T-helper 2 cell treated with Interferon-gamma antibody and Interleukin-4, amounts not matched to agents 5 μg/mL and 100 μg/mL, for 36 hours (primary cell): ENCODE data around the gene SSBP3.
A peak's percentile ranks its signal among the peaks of the same experiment; 100 is the strongest.

Source experiments
- DNase-seq: peaks from one replicate; pipeline ENCODE4 v3.0.0; 2021; ENCODE audit warnings: low spot score
- H3K27ac Mint-ChIP-seq: one replicate; pipeline ENCODE4 v1.8.0; 2021; ENCODE audit warnings: mild to moderate bottlenecking, mixed read lengths
- H3K27me3 Mint-ChIP-seq: one replicate; pipeline ENCODE4 v1.8.0; 2021; ENCODE audit warnings: low read depth, mixed read lengths
- H3K36me3 Mint-ChIP-seq: one replicate; pipeline ENCODE4 v1.8.0; 2021; ENCODE audit warnings: low read depth, mixed read lengths
- H3K4me1 Mint-ChIP-seq: one replicate; pipeline ENCODE4 v1.8.0; 2021; ENCODE audit warnings: low read depth, mixed read lengths
- H3K4me3 Mint-ChIP-seq: one replicate; pipeline ENCODE4 v1.8.0; 2022; ENCODE audit warnings: mild to moderate bottlenecking, moderate library complexity, mixed read lengths
- H3K9me3 Mint-ChIP-seq: one replicate; pipeline ENCODE4 v1.8.0; 2021; ENCODE audit warnings: mixed read lengths

The SSBP3 gene

GRCh38 chr1:54405898-54406293 is 298 bp downstream of the SSBP3 start:
- Mint-ChIP-seq H3K9me3 (no peaks in the 10 kb centered on the region), H3K4me1 (peaks cover 68% of the 10 kb centered on the region)

GRCh38 chr1:54404939-54405897 is 976 bp downstream of the SSBP3 start:
- Mint-ChIP-seq H3K36me3 (peaks cover 39% of the 10 kb centered on the region), H3K4me3 (peak overlapping the region; percentile 87), H3K27ac (peak overlapping the region; percentile 33), H3K9me3 (no peaks in the 10 kb centered on the region), H3K4me1 (peaks cover 71% of the 10 kb centered on the region), H3K27me3 (no peaks in the 10 kb centered on the region)
- DNase-seq = peak; percentile 18

More at GRCh38 chr1:54405898-54406293, 298 bp downstream of the SSBP3 start:
- no peak overlapping the region for H3K27ac Mint-ChIP-seq
- no peaks in the 10 kb centered on the region for H3K27me3 Mint-ChIP-seq
- no peak overlapping the region for H3K4me3 Mint-ChIP-seq
- DNase-seq = no peak
- peaks cover 33% of the 10 kb centered on the region for H3K36me3 Mint-ChIP-seq

GRCh38 chr1:54404263-54404662 is 1.9 kb downstream of the SSBP3 start:
- Mint-ChIP-seq H3K27me3 (no peaks in the 10 kb centered on the region), H3K27ac (peak overlapping the region; percentile 45), H3K9me3 (no peaks in the 10 kb centered on the region), H3K4me1 (peaks cover 69% of the 10 kb centered on the region), H3K36me3 (peaks cover 48% of the 10 kb centered on the region), H3K4me3 (peak overlapping the region; percentile 87)
- no peak for DNase-seq

- DNase-seq = peak; percentile 39
- Mint-ChIP-seq H3K27ac (peak overlapping the region; percentile 45), H3K36me3 (peaks cover 52% of the 10 kb centered on the region)
These were observed 2.4 kb downstream of the SSBP3 start for GRCh38 chr1:54403808-54404261.

GRCh38 chr1:54403405-54403804 is 2.8 kb downstream of the SSBP3 start:
- H3K36me3 Mint-ChIP-seq = peaks cover 57% of the 10 kb centered on the region
- H3K9me3 Mint-ChIP-seq = no peaks in the 10 kb centered on the region
- no peaks in the 10 kb centered on the region for H3K27me3 Mint-ChIP-seq
- H3K4me1 Mint-ChIP-seq = peaks cover 61% of the 10 kb centered on the region
- H3K4me3 Mint-ChIP-seq = peak overlapping the region; percentile 87
- H3K27ac Mint-ChIP-seq = peak overlapping the region; percentile 2
- no peak for DNase-seq

More at GRCh38 chr1:54403808-54404261, 2.4 kb downstream of the SSBP3 start:
- Mint-ChIP-seq H3K4me3 (peak overlapping the region; percentile 87), H3K9me3 (no peaks in the 10 kb centered on the region), H3K27me3 (no peaks in the 10 kb centered on the region), H3K4me1 (peaks cover 66% of the 10 kb centered on the region)

GRCh38 chr1:54402896-54403295 is 3.3 kb downstream of the SSBP3 start:
- Mint-ChIP-seq H3K4me3 (no peak overlapping the region), H3K36me3 (peaks cover 60% of the 10 kb centered on the region)
- DNase-seq = no peak

GRCh38 chr1:54401799-54402198 is 4.4 kb downstream of the SSBP3 start:
- H3K4me1 Mint-ChIP-seq = peaks cover 52% of the 10 kb centered on the region
- no peaks in the 10 kb centered on the region for H3K27me3 Mint-ChIP-seq
- peaks cover 60% of the 10 kb centered on the region for H3K36me3 Mint-ChIP-seq
- H3K9me3 Mint-ChIP-seq = no peaks in the 10 kb centered on the region
- H3K27ac Mint-ChIP-seq = no peak overlapping the region
- no peak overlapping the region for H3K4me3 Mint-ChIP-seq
- no peak for DNase-seq

More at GRCh38 chr1:54402896-54403295, 3.3 kb downstream of the SSBP3 start:
- H3K27me3 Mint-ChIP-seq = no peaks in the 10 kb centered on the region
- H3K4me1 Mint-ChIP-seq = peaks cover 57% of the 10 kb centered on the region
- no peak overlapping the region for H3K27ac Mint-ChIP-seq
- H3K9me3 Mint-ChIP-seq = no peaks in the 10 kb centered on the region

- Mint-ChIP-seq H3K4me3 (no peak overlapping the region), H3K9me3 (no peaks in the 10 kb centered on the region), H3K27ac (no peak overlapping the region), H3K4me1 (peaks cover 52% of the 10 kb centered on the region), H3K36me3 (peaks cover 66% of the 10 kb centered on the region), H3K27me3 (no peaks in the 10 kb centered on the region)
- peak; percentile 51 for DNase-seq
These were observed 5.9 kb downstream of the SSBP3 start for GRCh38 chr1:54400329-54400728.

GRCh38 chr1:54399765-54400164 is 6.4 kb downstream of the SSBP3 start:
- Mint-ChIP-seq H3K9me3 (no peaks in the 10 kb centered on the region), H3K4me3 (no peak overlapping the region), H3K36me3 (peaks cover 71% of the 10 kb centered on the region), H3K27ac (no peak overlapping the region), H3K27me3 (no peaks in the 10 kb centered on the region), H3K4me1 (peaks cover 50% of the 10 kb centered on the region)
- peak; percentile 38 for DNase-seq

GRCh38 chr1:54398963-54399528 is 7.1 kb downstream of the SSBP3 start:
- Mint-ChIP-seq H3K4me3 (no peak overlapping the region), H3K36me3 (peaks cover 66% of the 10 kb centered on the region), H3K27me3 (no peaks in the 10 kb centered on the region), H3K27ac (peak overlapping the region; percentile 1), H3K9me3 (no peaks in the 10 kb centered on the region), H3K4me1 (peaks cover 42% of the 10 kb centered on the region)
- DNase-seq = peak; percentile 47

GRCh38 chr1:54397980-54398379 is 8.2 kb downstream of the SSBP3 start:
- Mint-ChIP-seq H3K36me3 (peaks cover 58% of the 10 kb centered on the region), H3K4me1 (peaks cover 33% of the 10 kb centered on the region), H3K27ac (no peak overlapping the region), H3K9me3 (no peaks in the 10 kb centered on the region), H3K27me3 (no peaks in the 10 kb centered on the region), H3K4me3 (no peak overlapping the region)
- DNase-seq = no peak

- H3K4me1 Mint-ChIP-seq = peaks cover 26% of the 10 kb centered on the region
- no peak for DNase-seq
- no peak overlapping the region for H3K27ac Mint-ChIP-seq
- H3K9me3 Mint-ChIP-seq = no peaks in the 10 kb centered on the region
- H3K4me3 Mint-ChIP-seq = no peak overlapping the region
- peaks cover 55% of the 10 kb centered on the region for H3K36me3 Mint-ChIP-seq
- no peaks in the 10 kb centered on the region for H3K27me3 Mint-ChIP-seq
These were observed 9.1 kb downstream of the SSBP3 start for GRCh38 chr1:54397090-54397591.

- peaks cover 19% of the 10 kb centered on the region for H3K4me1 Mint-ChIP-seq
- H3K4me3 Mint-ChIP-seq = no peak overlapping the region
- no peak for DNase-seq
- no peaks in the 10 kb centered on the region for H3K27me3 Mint-ChIP-seq
- H3K27ac Mint-ChIP-seq = no peak overlapping the region
- H3K9me3 Mint-ChIP-seq = no peaks in the 10 kb centered on the region
- peaks cover 52% of the 10 kb centered on the region for H3K36me3 Mint-ChIP-seq
These were observed 9.8 kb downstream of the SSBP3 start for GRCh38 chr1:54396261-54396933.
